ENCODE results near the gene SLIT3.
"Not testable (repeated sequence)": the region's sequence is repeated elsewhere in the genome, so short reads cannot be mapped to it uniquely, and the experiment has no call there.

Gene SLIT3

GRCh38 chr5:169142264-169142970 lies 158.5 kb downstream of the SLIT3 start:
- DNase-seq (ENCODE audit: low read depth), result no peak

GRCh38 chr5:169140215-169140614 lies 160.7 kb downstream of the SLIT3 start:
- DNase-seq (ENCODE audit: low read depth), result not testable (repeated sequence)

GRCh38 chr5:169139480-169140050 lies 161.4 kb downstream of the SLIT3 start:
- DNase-seq (ENCODE audit: low read depth), result no peak

- no peak for DNase-seq (ENCODE audit: low read depth)
Measured at GRCh38 chr5:169133531-169133930, 167.4 kb downstream of the SLIT3 start.

GRCh38 chr5:169132302-169132660 lies 168.7 kb downstream of the SLIT3 start:
- DNase-seq (ENCODE audit: low read depth), result no peak

DNA sequence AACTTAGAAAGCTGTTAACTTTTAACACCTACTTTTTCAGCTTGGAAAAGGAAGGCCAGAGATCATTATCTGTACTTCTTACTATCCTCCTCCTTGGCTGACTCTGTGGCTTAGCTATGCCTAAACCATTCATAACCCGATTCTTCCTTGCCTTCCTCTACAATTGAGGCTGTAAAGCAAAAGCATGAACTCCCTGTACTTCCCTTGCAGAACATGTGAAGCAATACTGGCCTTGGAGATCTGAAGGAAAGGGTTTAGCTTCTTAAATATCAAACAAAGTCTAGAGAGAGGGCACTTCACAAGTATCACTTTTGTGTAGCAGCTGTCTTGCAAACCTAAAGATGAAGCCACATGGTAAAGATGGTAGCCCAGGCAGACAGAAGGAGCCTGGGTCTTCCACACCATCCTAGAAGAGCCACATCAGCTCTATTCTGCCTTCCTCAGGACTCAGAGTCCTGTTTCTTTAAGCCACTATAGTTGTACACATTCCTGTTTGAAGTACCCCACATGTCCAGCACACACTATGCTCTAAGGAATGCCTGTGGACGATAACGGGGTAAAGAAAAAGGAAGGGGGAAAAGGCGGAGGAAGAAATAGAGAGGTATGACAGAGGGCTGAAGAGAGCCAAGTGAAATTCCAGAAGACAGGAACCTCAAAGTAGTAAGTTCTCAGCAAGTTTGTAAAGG lies 169.2 kb downstream of the SLIT3 start:
- no peak for DNase-seq (ENCODE audit: low read depth)

DNA sequence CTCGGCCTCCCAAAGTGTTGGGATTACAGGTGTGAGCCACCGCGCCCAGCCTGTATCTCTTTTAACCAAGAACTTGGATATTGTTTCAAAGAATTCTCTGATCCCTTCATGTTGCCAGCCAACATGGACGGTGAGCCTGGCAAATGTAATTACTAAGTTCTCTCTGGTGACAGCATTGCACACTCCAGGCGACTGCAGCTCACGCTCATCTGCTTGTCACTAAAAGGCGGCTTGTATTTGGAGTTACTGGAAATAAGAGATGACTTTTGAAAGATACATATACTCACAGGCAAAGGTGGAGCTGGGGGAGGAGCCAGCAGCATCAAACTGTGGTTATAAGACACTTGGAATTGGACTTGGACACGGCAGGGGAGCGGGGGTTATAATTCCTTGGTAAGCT lies 172.3 kb downstream of the SLIT3 start:
- DNase-seq (ENCODE audit: low read depth), result no peak

- no peak for DNase-seq (ENCODE audit: low read depth)
Measured at GRCh38 chr5:169127431-169127830, 173.5 kb downstream of the SLIT3 start.

DNA sequence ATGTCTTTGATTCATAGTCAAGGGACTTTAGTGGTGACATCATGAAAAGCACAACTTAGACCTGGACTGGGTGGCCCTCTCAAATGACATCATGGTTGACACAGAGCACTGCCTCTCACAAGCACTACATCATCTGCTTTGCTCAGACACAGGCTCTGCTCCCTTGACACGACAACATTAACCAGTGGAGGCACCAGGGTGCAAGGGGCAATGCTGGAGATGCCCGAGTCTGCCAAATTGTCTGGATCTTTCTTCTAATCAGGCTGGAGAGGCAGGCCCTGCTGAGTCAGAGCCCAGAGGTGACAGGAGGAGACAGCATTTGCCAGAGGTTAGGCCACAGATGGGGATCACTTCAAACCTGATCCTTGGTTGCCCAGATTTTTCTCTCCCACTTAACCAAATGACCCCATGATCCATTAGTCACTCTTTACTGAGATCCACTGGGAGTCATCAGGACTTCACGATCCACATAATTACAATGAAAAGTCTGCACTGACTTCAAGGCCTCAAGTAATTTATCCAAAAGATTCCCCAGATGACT lies 174.4 kb downstream of the SLIT3 start:
- no peak for DNase-seq (ENCODE audit: low read depth)

- DNase-seq (ENCODE audit: low read depth), result no peak
Measured at GRCh38 chr5:169125571-169125970, 175.4 kb downstream of the SLIT3 start.

GRCh38 chr5:169122951-169123350 lies 178.0 kb downstream of the SLIT3 start:
- DNase-seq (ENCODE audit: low read depth), result no peak

- no peak for DNase-seq (ENCODE audit: low read depth)
Measured at GRCh38 chr5:169121630-169122420, 179.1 kb downstream of the SLIT3 start.

GRCh38 chr5:169119288-169120048 lies 181.5 kb downstream of the SLIT3 start:
- DNase-seq (ENCODE audit: low read depth), result no peak

GRCh38 chr5:169116961-169117461 lies 183.9 kb downstream of the SLIT3 start:
- no peak for DNase-seq (ENCODE audit: low read depth)

GRCh38 chr5:169115461-169116124 lies 185.3 kb downstream of the SLIT3 start:
- DNase-seq (ENCODE audit: low read depth), result no peak

DNA sequence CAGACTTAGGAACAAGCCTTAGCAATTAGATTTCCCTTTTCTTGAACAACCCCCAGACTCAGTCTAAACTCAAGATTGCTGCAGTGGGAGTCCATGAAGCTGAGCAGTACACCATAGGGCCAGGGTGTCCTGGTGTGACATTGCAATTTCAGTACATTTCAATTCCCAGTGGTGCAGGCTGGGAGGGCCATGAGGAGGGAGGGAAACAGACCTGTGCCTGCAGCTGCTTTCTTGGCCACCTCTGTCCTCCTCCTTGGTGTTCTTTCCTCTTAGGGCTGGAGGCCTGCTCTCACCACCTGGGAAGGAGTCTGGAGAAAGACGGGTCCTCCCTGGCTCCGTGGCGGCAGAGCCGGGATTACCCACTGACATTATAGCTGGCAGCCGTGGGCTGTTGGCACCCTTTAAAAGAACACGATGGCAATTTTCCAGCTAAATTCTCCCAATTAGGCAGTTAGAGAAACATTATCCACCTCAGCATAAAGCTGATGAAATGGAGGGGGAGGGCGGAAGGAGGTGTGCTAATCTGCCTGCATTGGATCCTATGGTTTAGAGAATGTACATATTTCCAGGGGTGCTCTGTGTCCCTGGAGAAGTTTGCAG lies 186.4 kb downstream of the SLIT3 start:
- no peak for DNase-seq (ENCODE audit: low read depth)

DNA sequence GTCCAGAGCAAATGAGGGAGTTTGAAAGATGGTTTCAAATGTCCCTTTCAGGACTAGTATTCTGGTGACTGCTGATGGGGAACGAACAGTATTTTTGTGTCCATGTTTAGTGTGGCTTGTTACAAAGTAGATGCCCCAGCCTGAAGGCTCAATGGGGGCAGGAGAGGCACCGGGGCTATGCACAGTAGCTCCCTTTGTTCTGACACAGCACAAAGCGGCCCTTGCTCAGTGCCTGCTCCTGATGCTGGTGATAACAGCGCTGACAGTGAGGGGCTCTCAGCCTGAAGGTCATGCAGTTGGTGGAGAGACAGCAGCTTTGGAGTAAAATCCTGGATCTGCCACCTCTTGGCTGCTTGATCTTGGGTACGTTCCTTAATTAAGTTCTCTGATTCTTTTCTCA lies 188.9 kb downstream of the SLIT3 start:
- no peak for DNase-seq (ENCODE audit: low read depth)

DNA sequence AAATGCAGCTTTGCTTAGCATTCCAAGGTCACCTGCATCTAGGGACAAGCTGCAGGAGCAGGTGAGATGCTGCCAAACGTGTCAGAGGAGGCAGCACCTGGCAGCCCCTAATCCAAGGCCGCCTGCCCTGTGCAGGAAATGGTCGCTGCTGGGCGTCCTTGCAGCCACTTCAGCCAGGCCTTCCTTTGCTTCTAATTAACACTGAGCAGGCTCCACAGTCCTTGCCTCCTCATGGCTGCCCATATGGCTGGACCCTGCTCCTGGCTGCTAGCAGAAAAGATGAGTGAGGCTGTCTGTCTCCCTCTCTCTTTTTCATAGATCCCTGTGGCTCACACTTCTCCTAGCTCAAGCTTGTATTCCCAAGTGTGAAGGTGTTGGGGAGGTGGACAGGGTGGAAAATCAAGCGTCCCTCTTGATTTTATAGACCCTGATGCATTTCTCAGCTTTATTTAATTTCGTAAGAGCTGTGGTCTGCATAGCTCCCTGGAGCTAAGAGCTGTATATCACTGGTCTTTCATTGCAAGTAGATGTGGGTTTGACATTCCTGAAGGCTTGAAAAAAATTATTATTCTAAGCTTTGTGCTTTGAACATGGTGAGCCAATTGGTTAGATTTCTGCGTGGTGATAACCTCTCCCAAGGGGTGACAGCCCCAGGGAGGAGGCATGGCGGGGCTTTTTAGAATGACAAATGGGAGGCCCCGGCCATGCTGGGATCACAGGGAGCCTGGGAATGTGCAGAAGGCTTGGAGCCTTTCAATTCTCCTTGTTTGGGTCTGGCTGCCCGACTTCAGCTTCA lies 193.8 kb downstream of the SLIT3 start:
- no peak for DNase-seq (ENCODE audit: low read depth)

DNA sequence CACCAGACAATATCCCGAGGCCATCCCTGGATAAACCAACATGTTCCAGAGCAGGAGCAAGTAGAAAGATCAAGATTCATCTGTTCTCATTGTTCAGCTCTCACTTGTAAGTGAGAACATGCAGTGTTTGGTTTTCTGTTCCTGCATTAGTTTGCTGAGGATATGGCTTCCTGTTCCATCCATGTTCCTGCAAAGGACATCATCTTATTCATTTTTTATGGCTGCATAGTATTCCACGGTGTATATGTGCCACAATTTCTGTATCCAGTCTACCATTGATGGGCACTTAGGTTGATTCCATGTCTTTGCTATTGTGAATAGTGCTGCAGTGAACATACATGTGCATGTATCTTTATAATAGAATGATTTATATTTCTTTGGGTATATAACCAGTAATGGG lies 195.4 kb downstream of the SLIT3 start:
- not testable (repeated sequence) for DNase-seq (ENCODE audit: low read depth)
